ENCODE results near the gene GJA1.

GRCh38 chr6:121465101-121465500 is 29.7 kb downstream of the GJA1 start:
- TF ChIP-seq CTCF (IDR thresholded peaks at IDR 0.05 in 4 of 5, conservative IDR thresholded peaks at IDR 0.05 in 1 of 5) (no peak), POLR2A (IDR thresholded peaks at IDR 0.05) (no peak)
